ENCODE results near the gene SLC22A1.

SLC22A1 gene

GRCh38 chr6:160121981-160122380 is 366 bp downstream of the SLC22A1 start:
- no peak overlapping the region for H2AK5ac ChIP-seq (ENCODE audit: low read length, severe bottlenecking)
- H3K4me3 ChIP-seq (ENCODE audit: insufficient read depth in 1 of 2, low read depth in 1 of 2, low read length in 2 of 2) = no peak overlapping the region
- no peak overlapping the region for H2BK120ac ChIP-seq (ENCODE audit: low read depth, low read length)
- H4K8ac ChIP-seq (ENCODE audit: low read length) = no peak overlapping the region
- WGBS = over 99% methylated on average over 14 of the region's 14 CpGs
- H3K23ac ChIP-seq (ENCODE audit: low read length in 2 of 2) = no peak overlapping the region
- no peak overlapping the region for H2AFZ ChIP-seq (ENCODE audit: low read depth, low read length)
- H3K9ac ChIP-seq (ENCODE audit: low read length) = no peak overlapping the region
- no peak overlapping the region for H2BK15ac ChIP-seq (ENCODE audit: low read depth, poor library complexity, severe bottlenecking)
- no peak overlapping the region for H4K91ac ChIP-seq (ENCODE audit: low read length)
- peaks cover 2% of the 10 kb centered on the region for H3K4me1 ChIP-seq (ENCODE audit: control insufficient read depth, insufficient read depth, low read depth, low read length)
- H3K14ac ChIP-seq (ENCODE audit: low read length in 2 of 2) = no peak overlapping the region
- no peak for DNase-seq
- H2BK5ac ChIP-seq (ENCODE audit: low read depth, low read length, poor library complexity, severe bottlenecking) = no peak overlapping the region
- H3K27ac ChIP-seq (ENCODE audit: low read length, poor library complexity, severe bottlenecking) = no peak overlapping the region
- no peaks in the 10 kb centered on the region for H3K79me1 ChIP-seq (replicated peaks; ENCODE audit: low read length, poor library complexity, severe bottlenecking)
- peaks cover 13 to 34% of the 10 kb centered on the region in 2 experiments for H3K36me3 ChIP-seq (ENCODE audit: control insufficient read depth in 1 of 2, insufficient read depth in 2 of 2, low read depth in 1 of 2, low read length in 2 of 2)
- H3K27me3 ChIP-seq (ENCODE audit: control insufficient read depth in 1 of 2, insufficient read depth in 1 of 2, low read length in 2 of 2) = no peaks in the 10 kb centered on the region
- H3K4me2 ChIP-seq (ENCODE audit: low read length, poor library complexity, severe bottlenecking) = no peak overlapping the region
- H3K4ac ChIP-seq (ENCODE audit: low read depth in 1 of 2, low read length in 2 of 2) = no peak overlapping the region
- no peak overlapping the region for H2BK12ac ChIP-seq (ENCODE audit: low read length in 2 of 2)
- H3K18ac ChIP-seq (ENCODE audit: low read depth in 1 of 2, low read length in 2 of 2) = no peak overlapping the region
- H3K9me3 ChIP-seq (ENCODE audit: control insufficient read depth, low read length) = no peaks in the 10 kb centered on the region

- no peak for DNase-seq
- H3K23ac ChIP-seq (ENCODE audit: low read length in 2 of 2) = no peak overlapping the region
- 90% methylated on average over 5 of the region's 5 CpGs for WGBS
- H3K4me1 ChIP-seq (ENCODE audit: control insufficient read depth, insufficient read depth, low read depth, low read length) = peaks cover 2% of the 10 kb centered on the region
- no peak overlapping the region for H4K8ac ChIP-seq (ENCODE audit: low read length)
- no peak overlapping the region for H2AK5ac ChIP-seq (ENCODE audit: low read length, severe bottlenecking)
- no peak overlapping the region for H4K91ac ChIP-seq (ENCODE audit: low read length)
- H3K4me2 ChIP-seq (ENCODE audit: low read length, poor library complexity, severe bottlenecking) = no peak overlapping the region
- H3K79me1 ChIP-seq (replicated peaks; ENCODE audit: low read length, poor library complexity, severe bottlenecking) = no peaks in the 10 kb centered on the region
- no peak overlapping the region for H3K9ac ChIP-seq (ENCODE audit: low read length)
- H2BK15ac ChIP-seq (ENCODE audit: low read depth, poor library complexity, severe bottlenecking) = no peak overlapping the region
- no peaks in the 10 kb centered on the region for H3K27me3 ChIP-seq (ENCODE audit: control insufficient read depth in 1 of 2, insufficient read depth in 1 of 2, low read length in 2 of 2)
- no peak overlapping the region for H3K4me3 ChIP-seq (ENCODE audit: insufficient read depth in 1 of 2, low read depth in 1 of 2, low read length in 2 of 2)
- H3K14ac ChIP-seq (ENCODE audit: low read length in 2 of 2) = no peak overlapping the region
- H3K9me3 ChIP-seq (ENCODE audit: control insufficient read depth, low read length) = no peaks in the 10 kb centered on the region
- no peak overlapping the region for H2BK12ac ChIP-seq (ENCODE audit: low read length in 2 of 2)
- H3K36me3 ChIP-seq (ENCODE audit: control insufficient read depth in 1 of 2, insufficient read depth in 2 of 2, low read depth in 1 of 2, low read length in 2 of 2) = peaks cover 5 to 26% of the 10 kb centered on the region in 2 experiments
- H2AFZ ChIP-seq (ENCODE audit: low read depth, low read length) = no peak overlapping the region
- H2BK120ac ChIP-seq (ENCODE audit: low read depth, low read length) = no peak overlapping the region
- H3K4ac ChIP-seq (ENCODE audit: low read depth in 1 of 2, low read length in 2 of 2) = no peak overlapping the region
- H2BK5ac ChIP-seq (ENCODE audit: low read depth, low read length, poor library complexity, severe bottlenecking) = no peak overlapping the region
- H3K27ac ChIP-seq (ENCODE audit: low read length, poor library complexity, severe bottlenecking) = no peak overlapping the region
- H3K18ac ChIP-seq (ENCODE audit: low read depth in 1 of 2, low read length in 2 of 2) = no peak overlapping the region
These were observed 1.1 kb downstream of the SLC22A1 start for GRCh38 chr6:160122744-160123143.

GRCh38 chr6:160124007-160124406 is 2.4 kb downstream of the SLC22A1 start:
- no peak overlapping the region for H2BK120ac ChIP-seq (ENCODE audit: low read depth, low read length)
- no peak overlapping the region for H3K14ac ChIP-seq (ENCODE audit: low read length in 2 of 2)
- peaks cover 0 to 15% of the 10 kb centered on the region in 2 experiments for H3K36me3 ChIP-seq (ENCODE audit: control insufficient read depth in 1 of 2, insufficient read depth in 2 of 2, low read depth in 1 of 2, low read length in 2 of 2)
- peaks cover 2% of the 10 kb centered on the region for H3K4me1 ChIP-seq (ENCODE audit: control insufficient read depth, insufficient read depth, low read depth, low read length)
- H3K79me1 ChIP-seq (replicated peaks; ENCODE audit: low read length, poor library complexity, severe bottlenecking) = no peaks in the 10 kb centered on the region
- WGBS = 90% methylated on average over 1 of the region's 2 CpGs
- H3K9ac ChIP-seq (ENCODE audit: low read length) = no peak overlapping the region
- H2AFZ ChIP-seq (ENCODE audit: low read depth, low read length) = no peak overlapping the region
- no peak overlapping the region for H2BK5ac ChIP-seq (ENCODE audit: low read depth, low read length, poor library complexity, severe bottlenecking)
- H3K9me3 ChIP-seq (ENCODE audit: control insufficient read depth, low read length) = no peaks in the 10 kb centered on the region
- no peak overlapping the region for H4K8ac ChIP-seq (ENCODE audit: low read length)
- H3K27me3 ChIP-seq (ENCODE audit: control insufficient read depth in 1 of 2, insufficient read depth in 1 of 2, low read length in 2 of 2) = no peaks in the 10 kb centered on the region
- H3K4me3 ChIP-seq (ENCODE audit: insufficient read depth in 1 of 2, low read depth in 1 of 2, low read length in 2 of 2) = no peak overlapping the region
- H3K4ac ChIP-seq (ENCODE audit: low read depth in 1 of 2, low read length in 2 of 2) = no peak overlapping the region
- no peak overlapping the region for H3K23ac ChIP-seq (ENCODE audit: low read length in 2 of 2)
- no peak overlapping the region for H4K91ac ChIP-seq (ENCODE audit: low read length)
- H3K27ac ChIP-seq (ENCODE audit: low read length, poor library complexity, severe bottlenecking) = no peak overlapping the region
- H2BK15ac ChIP-seq (ENCODE audit: low read depth, poor library complexity, severe bottlenecking) = no peak overlapping the region
- DNase-seq = no peak
- H2BK12ac ChIP-seq (ENCODE audit: low read length in 2 of 2) = no peak overlapping the region
- no peak overlapping the region for H2AK5ac ChIP-seq (ENCODE audit: low read length, severe bottlenecking)
- H3K4me2 ChIP-seq (ENCODE audit: low read length, poor library complexity, severe bottlenecking) = no peak overlapping the region
- no peak overlapping the region for H3K18ac ChIP-seq (ENCODE audit: low read depth in 1 of 2, low read length in 2 of 2)

GRCh38 chr6:160124605-160125004 is 3.0 kb downstream of the SLC22A1 start:
- no peak overlapping the region for H3K9ac ChIP-seq (ENCODE audit: low read length)
- peaks cover 0 to 15% of the 10 kb centered on the region in 2 experiments for H3K36me3 ChIP-seq (ENCODE audit: control insufficient read depth in 1 of 2, insufficient read depth in 2 of 2, low read depth in 1 of 2, low read length in 2 of 2)
- H2BK120ac ChIP-seq (ENCODE audit: low read depth, low read length) = no peak overlapping the region
- no peaks in the 10 kb centered on the region for H3K27me3 ChIP-seq (ENCODE audit: control insufficient read depth in 1 of 2, insufficient read depth in 1 of 2, low read length in 2 of 2)
- no peak overlapping the region for H4K91ac ChIP-seq (ENCODE audit: low read length)
- no peak overlapping the region for H3K4me3 ChIP-seq (ENCODE audit: insufficient read depth in 1 of 2, low read depth in 1 of 2, low read length in 2 of 2)
- no peak overlapping the region for H2AK5ac ChIP-seq (ENCODE audit: low read length, severe bottlenecking)
- no peak overlapping the region for H2BK15ac ChIP-seq (ENCODE audit: low read depth, poor library complexity, severe bottlenecking)
- no peak overlapping the region for H3K23ac ChIP-seq (ENCODE audit: low read length in 2 of 2)
- no peak overlapping the region for H3K14ac ChIP-seq (ENCODE audit: low read length in 2 of 2)
- 92% methylated on average over 5 of the region's 5 CpGs for WGBS
- no peak for DNase-seq
- no peaks in the 10 kb centered on the region for H3K79me1 ChIP-seq (replicated peaks; ENCODE audit: low read length, poor library complexity, severe bottlenecking)
- H2AFZ ChIP-seq (ENCODE audit: low read depth, low read length) = no peak overlapping the region
- H2BK5ac ChIP-seq (ENCODE audit: low read depth, low read length, poor library complexity, severe bottlenecking) = no peak overlapping the region
- no peak overlapping the region for H2BK12ac ChIP-seq (ENCODE audit: low read length in 2 of 2)
- H3K27ac ChIP-seq (ENCODE audit: low read length, poor library complexity, severe bottlenecking) = no peak overlapping the region
- H4K8ac ChIP-seq (ENCODE audit: low read length) = no peak overlapping the region
- no peaks in the 10 kb centered on the region for H3K9me3 ChIP-seq (ENCODE audit: control insufficient read depth, low read length)
- H3K4me1 ChIP-seq (ENCODE audit: control insufficient read depth, insufficient read depth, low read depth, low read length) = peaks cover 2% of the 10 kb centered on the region
- H3K4ac ChIP-seq (ENCODE audit: low read depth in 1 of 2, low read length in 2 of 2) = no peak overlapping the region
- H3K18ac ChIP-seq (ENCODE audit: low read depth in 1 of 2, low read length in 2 of 2) = no peak overlapping the region
- H3K4me2 ChIP-seq (ENCODE audit: low read length, poor library complexity, severe bottlenecking) = no peak overlapping the region

All from mesenchymal stem cell (in vitro differentiated cells and primary cell).